ENCODE data around the gene SRGAP1.

DNA sequence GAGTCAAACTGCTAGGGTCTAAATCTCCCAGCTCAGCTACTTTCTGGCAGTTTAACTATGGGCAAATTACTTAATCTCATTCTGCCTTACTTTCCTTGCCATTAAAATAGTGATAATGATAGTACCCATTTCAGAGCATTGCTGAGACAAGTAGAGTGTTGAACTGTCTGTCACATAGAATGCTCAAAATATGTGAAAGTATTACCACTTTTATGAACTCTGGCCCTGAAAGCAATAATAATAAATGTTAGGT is 19.9 kb downstream of the SRGAP1 start:
- no peak for TF ChIP-seq POLR2A (IDR thresholded peaks at IDR 0.05)
- TF ChIP-seq, protein P1, sequence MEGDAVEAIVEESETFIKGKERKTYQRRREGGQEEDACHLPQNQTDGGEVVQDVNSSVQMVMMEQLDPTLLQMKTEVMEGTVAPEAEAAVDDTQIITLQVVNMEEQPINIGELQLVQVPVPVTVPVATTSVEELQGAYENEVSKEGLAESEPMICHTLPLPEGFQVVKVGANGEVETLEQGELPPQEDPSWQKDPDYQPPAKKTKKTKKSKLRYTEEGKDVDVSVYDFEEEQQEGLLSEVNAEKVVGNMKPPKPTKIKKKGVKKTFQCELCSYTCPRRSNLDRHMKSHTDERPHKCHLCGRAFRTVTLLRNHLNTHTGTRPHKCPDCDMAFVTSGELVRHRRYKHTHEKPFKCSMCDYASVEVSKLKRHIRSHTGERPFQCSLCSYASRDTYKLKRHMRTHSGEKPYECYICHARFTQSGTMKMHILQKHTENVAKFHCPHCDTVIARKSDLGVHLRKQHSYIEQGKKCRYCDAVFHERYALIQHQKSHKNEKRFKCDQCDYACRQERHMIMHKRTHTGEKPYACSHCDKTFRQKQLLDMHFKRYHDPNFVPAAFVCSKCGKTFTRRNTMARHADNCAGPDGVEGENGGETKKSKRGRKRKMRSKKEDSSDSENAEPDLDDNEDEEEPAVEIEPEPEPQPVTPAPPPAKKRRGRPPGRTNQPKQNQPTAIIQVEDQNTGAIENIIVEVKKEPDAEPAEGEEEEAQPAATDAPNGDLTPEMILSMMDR (IDR thresholded peaks at IDR 0.05): no peak
